ENCODE data around the gene DCTPP1.
"Not testable (repeated sequence)": the region's sequence is repeated elsewhere in the genome, so short reads cannot be mapped to it uniquely, and the experiment has no call there.

Gene DCTPP1

DNA sequence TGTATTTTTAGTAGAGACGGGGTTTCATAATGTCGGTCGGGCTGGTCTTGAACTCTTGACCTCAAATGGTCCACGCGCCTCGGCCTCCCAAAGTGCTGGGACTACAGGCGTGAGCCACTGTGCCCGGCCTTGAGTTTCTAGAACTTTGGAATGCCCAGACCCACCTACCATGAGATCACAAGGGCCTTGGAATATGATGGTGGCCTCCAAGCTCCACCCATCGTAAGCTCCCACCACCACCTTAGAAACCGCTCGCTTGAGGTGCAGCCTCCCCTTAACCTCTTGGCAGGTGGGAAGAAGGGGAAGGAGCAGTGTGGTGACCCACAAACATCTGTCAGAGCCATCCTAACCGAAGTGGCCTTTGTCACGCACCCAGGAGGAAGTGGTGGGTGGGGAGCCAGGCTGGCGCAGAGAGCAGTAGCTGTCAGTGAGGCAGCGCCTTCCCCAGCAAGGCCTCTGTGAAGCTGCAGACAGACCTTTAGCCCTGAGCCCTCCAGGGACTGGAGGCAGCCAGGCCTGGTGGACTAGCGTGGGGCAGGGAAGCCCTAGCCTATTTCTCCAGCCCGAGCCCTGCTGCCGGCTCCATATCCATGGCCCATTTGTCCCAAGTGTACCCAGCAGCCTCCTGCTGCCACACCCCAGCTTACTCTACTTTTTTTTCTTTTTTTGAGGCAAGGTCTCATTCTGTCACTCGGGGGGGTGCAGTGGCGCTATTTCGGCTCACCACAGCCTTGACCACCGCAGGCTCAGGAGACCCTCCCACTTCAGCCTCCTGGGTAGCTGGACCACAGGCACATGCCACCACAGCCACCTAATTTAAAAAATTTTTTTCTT, 28.9 kb upstream of the DCTPP1 start:
- Mint-ChIP-seq H3K27me3 (no peaks in the 10 kb centered on the region), H3K36me3 (peaks cover 0 to 4% of the 10 kb centered on the region in 2 donors), H3K4me1 (peaks cover 50 to 84% of the 10 kb centered on the region in 2 donors), H3K9me3 (no peaks in the 10 kb centered on the region), H3K27ac (peak overlapping the region; percentile 97), H3K4me3 (peak overlapping the region; percentile 69 to 74)
- ATAC-seq (replicated peaks) (peak; percentile 94 to 96), DNase-seq (peak; percentile 97)

DNA sequence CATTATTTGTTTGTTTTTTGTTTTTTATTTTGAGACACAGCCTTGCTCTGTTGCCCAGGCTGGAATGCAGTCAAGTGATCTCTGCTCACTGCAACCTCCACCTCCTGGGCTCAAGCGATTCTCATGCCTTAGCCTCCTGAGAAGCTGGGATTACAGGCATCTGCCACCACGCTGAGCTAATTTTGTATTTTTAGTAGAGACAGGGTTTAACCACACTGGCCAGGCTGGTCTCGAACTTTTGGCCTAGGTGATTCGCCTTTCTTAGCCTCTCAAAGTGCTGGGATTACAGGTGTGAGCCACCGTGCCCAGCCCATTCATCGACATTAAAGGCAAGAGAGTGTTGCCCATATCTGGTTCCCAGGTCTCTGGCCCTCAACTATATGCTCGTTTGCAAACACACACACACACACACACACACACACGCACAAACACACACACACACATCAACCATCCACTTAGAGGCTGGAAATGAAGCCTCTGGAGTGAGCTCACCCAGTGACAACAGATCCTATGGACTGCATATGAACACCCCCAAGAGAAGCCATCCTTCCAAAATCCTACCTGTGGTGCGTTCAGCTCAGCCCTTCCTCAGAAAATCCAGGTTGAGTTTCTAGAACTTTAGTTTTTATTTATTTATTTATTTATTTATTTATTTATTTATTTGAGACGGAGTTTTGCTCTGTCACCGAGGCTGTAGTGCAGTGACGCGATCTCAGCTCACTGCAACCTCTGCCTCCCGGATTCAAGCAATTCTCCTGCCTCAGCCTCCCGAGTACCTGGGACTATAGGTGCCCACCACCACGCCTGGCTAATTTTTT, 28.1 kb upstream of the DCTPP1 start:
- peak overlapping the region; percentile 97 for H3K27ac Mint-ChIP-seq
- DNase-seq (no peak), ATAC-seq (replicated peaks) (no peak)
- no peaks in the 10 kb centered on the region for H3K27me3 Mint-ChIP-seq
- H3K4me1 Mint-ChIP-seq, result peaks cover 51 to 87% of the 10 kb centered on the region in 2 donors
- H3K36me3 Mint-ChIP-seq, result peaks cover 0 to 4% of the 10 kb centered on the region in 2 donors
- peak overlapping the region; percentile 69 to 74 for H3K4me3 Mint-ChIP-seq
- no peaks in the 10 kb centered on the region for H3K9me3 Mint-ChIP-seq

- DNase-seq (no peak), ATAC-seq (replicated peaks) (no peak)
- H3K27ac Mint-ChIP-seq, result peak overlapping the region; percentile 84
- peaks cover 0 to 4% of the 10 kb centered on the region in 2 donors for H3K36me3 Mint-ChIP-seq
- no peaks in the 10 kb centered on the region for H3K9me3 Mint-ChIP-seq
- peak overlapping the region in 1 of 2 donors; percentile 52 for H3K4me3 Mint-ChIP-seq
- H3K4me1 Mint-ChIP-seq, result peaks cover 57 to 88% of the 10 kb centered on the region in 2 donors
- no peaks in the 10 kb centered on the region for H3K27me3 Mint-ChIP-seq
Measured at GRCh38 chr16:30457256-30457655, 27.4 kb upstream of the DCTPP1 start.

DNA sequence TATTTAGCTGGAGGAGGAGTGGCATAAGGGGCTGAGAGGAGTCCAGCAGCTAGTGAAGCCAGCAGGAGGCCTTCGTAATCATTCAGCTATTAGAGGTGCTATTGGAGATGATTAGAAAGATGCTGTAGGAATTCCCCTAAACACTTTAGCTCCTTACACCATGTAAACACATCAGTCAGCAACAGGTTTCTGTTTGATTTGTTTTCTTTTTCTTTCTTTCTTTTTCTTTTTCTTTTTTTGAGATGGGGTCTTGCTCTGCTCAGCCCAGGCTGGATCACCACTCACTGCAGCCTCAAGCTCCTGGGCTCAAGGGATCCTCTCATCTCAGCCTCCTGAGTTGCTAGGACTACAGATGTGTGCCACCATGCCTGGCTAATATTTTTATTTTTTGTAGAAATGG, 26.5 kb upstream of the DCTPP1 start:
- peaks cover 0 to 2% of the 10 kb centered on the region in 2 donors for H3K36me3 Mint-ChIP-seq
- H3K27ac Mint-ChIP-seq, result peak overlapping the region; percentile 47
- DNase-seq (no peak), ATAC-seq (replicated peaks) (peak in 1 of 2 donors; percentile 12)
- H3K9me3 Mint-ChIP-seq, result no peaks in the 10 kb centered on the region
- peaks cover 58 to 84% of the 10 kb centered on the region in 2 donors for H3K4me1 Mint-ChIP-seq
- peak overlapping the region; percentile 5 to 23 for H3K4me3 Mint-ChIP-seq
- H3K27me3 Mint-ChIP-seq, result no peaks in the 10 kb centered on the region

DNA sequence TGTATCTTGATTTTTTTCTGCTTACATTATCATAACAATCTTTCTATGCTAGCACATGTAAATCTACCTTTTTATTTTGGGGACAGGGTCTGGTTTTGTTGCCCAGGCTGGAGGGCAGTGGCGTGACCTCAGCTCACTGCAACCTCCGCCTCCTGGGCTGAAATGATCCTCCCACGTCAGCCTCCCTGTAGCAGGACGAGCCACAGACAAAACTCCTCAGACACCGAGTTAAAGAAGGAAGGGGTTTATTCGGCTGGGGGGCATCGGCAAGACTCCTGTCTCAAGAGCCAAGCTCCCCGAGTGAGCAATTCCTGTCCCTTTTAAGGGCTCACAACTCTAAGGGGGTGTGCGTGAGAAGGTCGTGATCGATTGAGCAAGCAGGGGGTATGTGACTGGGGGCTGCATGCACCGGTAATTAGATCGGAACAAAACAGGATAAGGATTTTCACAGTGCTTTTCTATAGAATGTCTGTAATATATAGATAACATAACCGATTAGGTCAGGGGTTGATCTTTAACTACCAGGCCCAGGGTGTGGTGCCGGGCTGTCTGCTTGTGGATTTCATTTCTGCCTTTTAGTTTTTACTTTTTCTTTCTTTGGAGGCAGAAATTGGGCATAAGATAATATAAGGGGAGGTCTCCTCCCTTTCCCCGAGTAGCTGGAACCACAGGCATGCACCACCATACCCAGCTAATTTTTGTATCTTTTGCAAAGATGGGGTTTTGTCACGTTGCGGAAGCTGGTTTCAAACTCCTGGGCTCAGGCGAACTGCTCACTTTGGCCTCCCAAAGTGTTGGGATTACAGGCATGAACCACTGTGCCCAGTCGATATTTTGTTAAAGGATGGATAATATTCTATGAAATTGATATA, 23.1 kb upstream of the DCTPP1 start:
- DNase-seq, result not testable (repeated sequence)
- peak overlapping the region; percentile 84 for H3K27ac Mint-ChIP-seq
- ATAC-seq (replicated peaks), result peak in 1 of 2 donors; percentile 3

GRCh38 chr16:30449116-30449435, 19.2 kb upstream of the DCTPP1 start:
- peaks cover 34 to 65% of the 10 kb centered on the region in 2 donors for H3K4me1 Mint-ChIP-seq
- H3K36me3 Mint-ChIP-seq, result peaks cover 14 to 15% of the 10 kb centered on the region in 2 donors
- ATAC-seq (replicated peaks) (no peak), DNase-seq (no peak)
- H3K4me3 Mint-ChIP-seq, result no peak overlapping the region
- H3K27me3 Mint-ChIP-seq, result no peaks in the 10 kb centered on the region
- peaks cover 0 to 3% of the 10 kb centered on the region in 2 donors for H3K9me3 Mint-ChIP-seq
- no peak overlapping the region for H3K27ac Mint-ChIP-seq

More for the DNA sequence above, 23.1 kb upstream of the DCTPP1 start:
- Mint-ChIP-seq H3K4me3 (peak overlapping the region; percentile 2 to 52), H3K4me1 (peaks cover 52 to 72% of the 10 kb centered on the region in 2 donors)
- H3K36me3 Mint-ChIP-seq, H3K9me3 Mint-ChIP-seq, H3K27me3 Mint-ChIP-seq: not testable (repeated sequence)

DNA sequence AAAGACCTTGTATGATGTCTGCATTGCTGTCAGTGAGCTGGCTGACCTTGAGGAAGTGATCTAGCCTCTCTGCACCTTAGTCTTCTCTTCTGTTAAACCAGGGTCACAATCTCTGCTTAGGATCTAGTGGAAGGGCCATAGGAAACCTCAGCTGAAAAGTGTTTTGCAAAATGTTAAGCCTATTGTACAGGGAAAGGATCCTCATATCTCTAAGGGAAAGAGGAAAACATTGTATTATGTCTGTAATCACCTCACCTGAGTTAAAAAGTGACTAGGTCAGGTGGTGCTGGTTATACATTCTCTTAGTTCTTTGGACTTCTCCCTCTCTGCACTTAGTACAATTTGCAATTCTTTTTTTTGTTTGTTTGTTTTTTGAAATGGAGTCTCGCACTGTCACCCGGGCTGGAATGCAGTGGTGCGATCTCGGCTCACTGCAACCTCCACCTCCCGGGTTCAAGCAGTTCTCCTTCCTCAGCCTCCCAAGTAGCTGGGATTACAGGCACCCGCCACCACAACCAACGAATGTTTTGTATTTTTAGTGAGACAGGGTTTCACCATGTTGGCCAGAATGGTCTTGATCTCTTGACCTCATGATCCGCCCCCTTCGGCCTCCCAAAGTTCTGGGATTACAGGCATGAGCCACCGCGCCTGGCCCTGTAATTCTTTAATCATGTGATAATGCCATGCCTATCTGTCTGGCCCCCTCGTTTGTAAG, 17.8 kb upstream of the DCTPP1 start:
- peaks cover 24 to 27% of the 10 kb centered on the region in 2 donors for H3K36me3 Mint-ChIP-seq
- peaks cover 0 to 5% of the 10 kb centered on the region in 2 donors for H3K9me3 Mint-ChIP-seq
- no peak overlapping the region for H3K27ac Mint-ChIP-seq
- H3K4me3 Mint-ChIP-seq, result no peak overlapping the region
- H3K27me3 Mint-ChIP-seq, result no peaks in the 10 kb centered on the region
- peaks cover 36 to 64% of the 10 kb centered on the region in 2 donors for H3K4me1 Mint-ChIP-seq
- no peak for ATAC-seq (replicated peaks)
- no peak for DNase-seq

GRCh38 chr16:30446203-30446595, 16.4 kb upstream of the DCTPP1 start:
- H3K4me1 Mint-ChIP-seq, result peaks cover 31 to 61% of the 10 kb centered on the region in 2 donors
- H3K4me3 Mint-ChIP-seq, result peak overlapping the region; percentile 87 to 94
- no peak for ATAC-seq (replicated peaks)
- peak overlapping the region; percentile 97 for H3K27ac Mint-ChIP-seq
- no peaks in the 10 kb centered on the region for H3K27me3 Mint-ChIP-seq
- peaks cover 0 to 5% of the 10 kb centered on the region in 2 donors for H3K9me3 Mint-ChIP-seq
- H3K36me3 Mint-ChIP-seq, result peaks cover 27 to 34% of the 10 kb centered on the region in 2 donors
- no peak for DNase-seq

DNA sequence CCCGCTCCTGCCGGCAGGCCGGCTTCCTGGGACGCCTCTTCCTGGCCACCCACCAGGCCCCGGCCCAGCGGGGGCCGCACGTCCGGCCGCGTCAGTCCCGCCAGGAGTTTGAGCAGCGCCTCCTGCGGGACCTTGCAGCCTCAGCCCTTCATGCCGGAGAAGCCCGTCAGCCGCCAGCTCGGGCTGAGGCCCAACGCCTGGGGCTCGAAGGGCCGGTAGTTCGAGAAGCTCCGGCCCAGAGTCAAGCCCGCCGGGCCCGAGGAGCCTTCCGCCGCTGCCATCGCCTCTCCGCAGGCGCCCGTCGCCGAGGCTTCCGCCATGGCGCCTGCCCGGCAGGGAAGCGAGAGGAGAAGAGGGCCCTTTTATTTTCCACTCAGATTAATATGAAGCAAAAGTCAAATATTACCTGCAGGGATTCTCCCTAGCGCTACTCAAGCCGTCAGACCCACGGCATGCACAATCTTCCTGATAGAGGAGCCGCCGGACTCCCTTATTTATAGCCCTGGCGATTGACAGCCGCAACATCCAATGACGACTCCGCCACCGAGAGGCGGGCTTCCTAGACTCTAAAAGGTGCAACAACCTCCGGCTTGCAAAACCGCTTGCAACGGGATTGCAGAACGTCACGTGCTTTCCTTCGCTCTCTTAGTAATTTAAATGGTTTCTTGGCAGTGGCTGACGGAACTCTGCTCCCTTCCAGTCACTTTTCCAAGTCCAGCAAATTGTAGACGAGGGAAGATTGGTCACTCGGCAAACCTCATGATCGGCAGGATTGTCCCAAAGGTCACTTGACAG, 15.8 kb upstream of the DCTPP1 start, which contains the start of gene SEPHS2:
SEPHS2 (minus strand) TSS at position 467 of the 795 bp plus-strand sequence; CDS start at position 320, 147 bp downstream.
- peak within 1 kb of the TSS; percentile 97 for H3K27ac Mint-ChIP-seq
- DNase-seq (peak; percentile 97), ATAC-seq (replicated peaks) (peak; percentile 96 to 98)
- H3K27me3 Mint-ChIP-seq, result no peaks in the 10 kb centered on the region
- H3K4me1 Mint-ChIP-seq, result peaks cover 27 to 60% of the 10 kb centered on the region in 2 donors
- peaks cover 26 to 33% of the 10 kb centered on the region in 2 donors for H3K36me3 Mint-ChIP-seq
- H3K4me3 Mint-ChIP-seq, result peak within 1 kb of the TSS; percentile 87 to 94
- H3K9me3 Mint-ChIP-seq, result peaks cover 0 to 5% of the 10 kb centered on the region in 2 donors

- no peak for DNase-seq
- peak in 1 of 2 donors; percentile 17 for ATAC-seq (replicated peaks)
- Mint-ChIP-seq H3K9me3 (peaks cover 0 to 5% of the 10 kb centered on the region in 2 donors), H3K4me1 (peaks cover 26 to 60% of the 10 kb centered on the region in 2 donors), H3K36me3 (peaks cover 24 to 30% of the 10 kb centered on the region in 2 donors), H3K27me3 (no peaks in the 10 kb centered on the region), H3K27ac (peak overlapping the region; percentile 97), H3K4me3 (peak overlapping the region; percentile 87 to 94)
Measured at GRCh38 chr16:30445149-30445407, 15.2 kb upstream of the DCTPP1 start.

- Mint-ChIP-seq H3K27ac (peak overlapping the region; percentile 97), H3K9me3 (peaks cover 0 to 5% of the 10 kb centered on the region in 2 donors), H3K4me1 (peaks cover 28 to 65% of the 10 kb centered on the region in 2 donors), H3K27me3 (no peaks in the 10 kb centered on the region), H3K4me3 (peak overlapping the region; percentile 87 to 94), H3K36me3 (peaks cover 24 to 30% of the 10 kb centered on the region in 2 donors)
- no peak for DNase-seq
- no peak for ATAC-seq (replicated peaks)
Measured at GRCh38 chr16:30444231-30445148, 14.7 kb upstream of the DCTPP1 start.

DNA sequence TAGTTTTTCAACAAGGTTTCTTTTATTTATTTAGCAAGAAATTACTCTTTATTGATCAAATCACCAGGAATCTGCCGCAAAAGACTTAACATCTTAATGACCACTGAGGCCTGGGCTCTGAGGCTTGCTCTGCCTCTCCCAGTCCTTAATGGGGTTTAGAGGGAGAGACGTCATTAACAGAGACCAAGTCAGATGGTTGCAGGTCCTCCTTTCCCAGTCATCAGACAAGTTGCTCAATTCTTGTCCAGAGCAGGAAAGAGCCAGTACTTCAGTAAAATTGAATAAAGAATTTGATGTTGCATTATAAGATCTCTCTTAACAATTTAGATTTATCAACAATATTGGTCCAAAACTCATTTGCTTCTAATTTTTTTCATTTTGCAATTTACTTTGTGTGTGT, 13.8 kb upstream of the DCTPP1 start:
- H3K27me3 Mint-ChIP-seq, result no peaks in the 10 kb centered on the region
- H3K4me1 Mint-ChIP-seq, result peaks cover 30 to 74% of the 10 kb centered on the region in 2 donors
- ATAC-seq (replicated peaks) (no peak), DNase-seq (no peak)
- H3K9me3 Mint-ChIP-seq, result peaks cover 0 to 5% of the 10 kb centered on the region in 2 donors
- peak overlapping the region; percentile 87 to 94 for H3K4me3 Mint-ChIP-seq
- peaks cover 24 to 30% of the 10 kb centered on the region in 2 donors for H3K36me3 Mint-ChIP-seq
- peak overlapping the region; percentile 47 for H3K27ac Mint-ChIP-seq
